ENCODE data around the gene TDRD6.

GRCh38 chr6:46657642-46658041, 30.0 kb upstream of the TDRD6 start:
- no peak for TF ChIP-seq POLR2A (IDR thresholded peaks at IDR 0.05)
- TF ChIP-seq CTCF (IDR thresholded peaks at IDR 0.05) = no peak
